Colon (tissue), 2 donors: ENCODE measurements around the gene RBCK1.
"Not testable (repeated sequence)": the region's sequence is repeated elsewhere in the genome, so short reads cannot be mapped to it uniquely, and the experiment has no call there.

Source experiments
- FAIRE-seq: peaks from 2 replicates; lab custom pipeline; 2012; peaks lifted over from hg19 to GRCh38; lab: Jason Lieb, UNC
- donor health status: control.
- donor health status: control.

Gene RBCK1

GRCh38 chr20:376089-376488, 32.0 kb upstream of the RBCK1 start:
- no peak for FAIRE-seq

GRCh38 chr20:376750-377149, 31.3 kb upstream of the RBCK1 start:
- no peak for FAIRE-seq

GRCh38 chr20:377578-377977, 30.5 kb upstream of the RBCK1 start:
- not testable (repeated sequence) for FAIRE-seq

GRCh38 chr20:378961-379336, 29.1 kb upstream of the RBCK1 start:
- FAIRE-seq = no peak

- no peak for FAIRE-seq
These were observed 27.1 kb upstream of the RBCK1 start for GRCh38 chr20:380763-381580.

GRCh38 chr20:381581-382290, 26.4 kb upstream of the RBCK1 start:
- no peak for FAIRE-seq

GRCh38 chr20:382291-383115, 25.6 kb upstream of the RBCK1 start:
- FAIRE-seq = no peak

- no peak for FAIRE-seq
These were observed 24.2 kb upstream of the RBCK1 start for GRCh38 chr20:383889-384288.

GRCh38 chr20:384723-385122, 23.4 kb upstream of the RBCK1 start:
- FAIRE-seq = no peak

- FAIRE-seq = no peak
These were observed 22.7 kb upstream of the RBCK1 start for GRCh38 chr20:385448-385847.

GRCh38 chr20:386634-387033, 21.5 kb upstream of the RBCK1 start:
- not testable (repeated sequence) for FAIRE-seq

- no peak for FAIRE-seq
These were observed 20.6 kb upstream of the RBCK1 start for GRCh38 chr20:387520-387919.

GRCh38 chr20:388034-388994, 19.8 kb upstream of the RBCK1 start:
- no peak for FAIRE-seq

- no peak for FAIRE-seq
These were observed 18.9 kb upstream of the RBCK1 start for GRCh38 chr20:389220-389619.

- FAIRE-seq = no peak
These were observed 16.9 kb upstream of the RBCK1 start for GRCh38 chr20:391041-391711.

GRCh38 chr20:393296-393695, 14.8 kb upstream of the RBCK1 start:
- not testable (repeated sequence) for FAIRE-seq

- no peak for FAIRE-seq
These were observed 11.9 kb upstream of the RBCK1 start for GRCh38 chr20:396252-396618.

- FAIRE-seq = no peak
These were observed 11.3 kb upstream of the RBCK1 start for GRCh38 chr20:396619-397431.

GRCh38 chr20:397432-398237, 10.5 kb upstream of the RBCK1 start:
- FAIRE-seq = no peak
